BLaER1 (cell line): ENCODE measurements around the gene HTR2C.
"Not testable (repeated sequence)": the region's sequence is repeated elsewhere in the genome, so short reads cannot be mapped to it uniquely, and the experiment has no call there.

Experiments used
- H3K27ac ChIP-seq: shearing (Covaris generic); formaldehyde crosslinking; 2 replicates; pipeline ENCODE4 v1.8.1; 2022
- H3K27me3 ChIP-seq: shearing (Covaris generic); formaldehyde crosslinking; 2 replicates; pipeline ENCODE4 v1.8.1; 2022
- H3K36me3 ChIP-seq: shearing (Covaris generic); formaldehyde crosslinking; 2 replicates; pipeline ENCODE4 v1.8.1; 2022
- H3K4me1 ChIP-seq: shearing (Covaris generic); formaldehyde crosslinking; 2 replicates; pipeline ENCODE4 v1.8.1; 2022
- H3K4me2 ChIP-seq: shearing (Covaris generic); formaldehyde crosslinking; 2 replicates; pipeline ENCODE4 v1.8.1; 2022
- H3K4me3 ChIP-seq: shearing (Covaris generic); formaldehyde crosslinking; 2 replicates; pipeline ENCODE4 v1.8.1; 2022
- H3K9ac ChIP-seq: shearing (Covaris generic); formaldehyde crosslinking; 2 replicates; pipeline ENCODE4 v1.8.1; 2022
- H3K9me3 ChIP-seq: shearing (Covaris generic); formaldehyde crosslinking; 2 replicates; pipeline ENCODE4 v1.8.1; 2022
- H4K20me1 ChIP-seq: shearing (Covaris generic); formaldehyde crosslinking; 2 replicates; pipeline ENCODE4 v1.8.1; 2022
- Cebpa-rat ChIP-seq: shearing (Covaris generic); IDR thresholded peaks from 2 replicates; pipeline ENCODE4 v1.8.1; 2022

HTR2C gene

DNA sequence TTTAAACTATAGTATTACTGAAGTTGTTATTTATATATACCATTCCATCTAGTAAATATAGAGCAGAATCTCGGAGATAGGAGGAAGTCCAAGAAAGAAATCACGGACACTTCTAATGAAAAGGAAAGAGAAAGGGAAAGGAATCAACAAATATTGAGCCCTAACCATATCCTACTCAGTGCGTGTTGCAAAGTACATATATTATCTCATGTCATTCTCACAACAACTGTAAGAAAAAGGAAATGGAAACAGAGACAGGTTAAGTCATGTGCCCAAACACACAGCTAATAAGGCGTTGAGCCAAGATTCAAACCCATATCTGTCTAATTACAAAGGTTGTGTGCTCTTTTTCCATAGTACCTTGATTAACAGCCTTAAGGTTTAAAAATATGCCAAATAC is 16.0 kb downstream of the HTR2C start:
- H3K27me3 ChIP-seq: peaks cover 53% of the 10 kb centered on the region
- no peaks in the 10 kb centered on the region for H3K4me1 ChIP-seq
- H3K27ac ChIP-seq: no peak overlapping the region
- H3K9ac ChIP-seq: no peak overlapping the region
- no peaks in the 10 kb centered on the region for H3K36me3 ChIP-seq
- H3K4me3 ChIP-seq: no peak overlapping the region
- H3K4me2 ChIP-seq: no peak overlapping the region
- no peaks in the 10 kb centered on the region for H4K20me1 ChIP-seq
- no peaks in the 10 kb centered on the region for H3K9me3 ChIP-seq
- no peak for TF ChIP-seq Cebpa-rat

GRCh38 chrX:114606619-114607018 is 22.7 kb downstream of the HTR2C start:
- H3K4me3 ChIP-seq, H3K27ac ChIP-seq, H3K36me3 ChIP-seq, H3K9ac ChIP-seq, H3K4me2 ChIP-seq, H4K20me1 ChIP-seq, H3K9me3 ChIP-seq, H3K4me1 ChIP-seq: not testable (repeated sequence)
- peaks cover 40% of the 10 kb centered on the region for H3K27me3 ChIP-seq

GRCh38 chrX:114611018-114611619 is 27.2 kb downstream of the HTR2C start:
- no peaks in the 10 kb centered on the region for H3K4me1 ChIP-seq
- H3K27me3 ChIP-seq: peaks cover 43% of the 10 kb centered on the region
- H3K9me3 ChIP-seq: no peaks in the 10 kb centered on the region
- no peak overlapping the region for H3K9ac ChIP-seq
- no peaks in the 10 kb centered on the region for H3K36me3 ChIP-seq
- no peak overlapping the region for H3K27ac ChIP-seq
- no peak for TF ChIP-seq Cebpa-rat
- no peak overlapping the region for H3K4me2 ChIP-seq
- no peaks in the 10 kb centered on the region for H4K20me1 ChIP-seq
- H3K4me3 ChIP-seq: no peak overlapping the region

- Histone ChIP-seq H3K27ac (no peak overlapping the region), H3K4me1 (no peaks in the 10 kb centered on the region), H3K9me3 (no peaks in the 10 kb centered on the region), H3K36me3 (no peaks in the 10 kb centered on the region), H4K20me1 (no peaks in the 10 kb centered on the region), H3K4me2 (no peak overlapping the region), H3K9ac (no peak overlapping the region), H3K4me3 (no peak overlapping the region), H3K27me3 (peaks cover 26% of the 10 kb centered on the region)
- TF ChIP-seq Cebpa-rat: no peak
Measured at GRCh38 chrX:114615765-114616164, 31.9 kb downstream of the HTR2C start.

DNA sequence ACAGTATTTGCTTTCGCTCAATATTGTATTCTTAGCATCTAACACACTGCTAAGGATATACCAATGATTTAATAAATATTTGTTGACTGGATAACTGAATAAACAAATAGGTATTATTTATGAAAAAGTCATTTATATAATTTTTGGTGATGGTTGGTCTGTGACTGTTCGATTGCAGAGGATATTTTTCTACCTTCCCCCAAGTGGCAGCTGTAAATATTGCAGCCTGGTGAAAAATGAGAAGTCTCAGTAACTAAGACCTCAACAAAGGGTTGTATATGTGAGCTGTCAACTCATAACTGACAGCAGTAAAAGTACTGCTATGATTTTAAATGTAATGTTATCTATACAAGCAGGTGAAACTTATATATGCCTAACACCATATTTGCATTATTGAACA is 36.0 kb downstream of the HTR2C start:
- Histone ChIP-seq H3K27ac (no peak overlapping the region), H3K4me1 (no peaks in the 10 kb centered on the region), H3K36me3 (no peaks in the 10 kb centered on the region), H3K27me3 (peaks cover 58% of the 10 kb centered on the region), H3K9me3 (no peaks in the 10 kb centered on the region), H4K20me1 (no peaks in the 10 kb centered on the region), H3K4me2 (no peak overlapping the region), H3K9ac (no peak overlapping the region), H3K4me3 (no peak overlapping the region)
- TF ChIP-seq Cebpa-rat: no peak

- Histone ChIP-seq H3K9me3 (no peaks in the 10 kb centered on the region), H3K4me2 (no peak overlapping the region), H3K36me3 (no peaks in the 10 kb centered on the region), H4K20me1 (no peaks in the 10 kb centered on the region), H3K4me3 (no peak overlapping the region), H3K9ac (no peak overlapping the region), H3K27me3 (peaks cover 66% of the 10 kb centered on the region), H3K27ac (no peak overlapping the region), H3K4me1 (no peaks in the 10 kb centered on the region)
- no peak for TF ChIP-seq Cebpa-rat
Measured at GRCh38 chrX:114626323-114626722, 42.4 kb downstream of the HTR2C start.

- Histone ChIP-seq H3K4me2 (no peak overlapping the region), H3K9ac (no peak overlapping the region), H3K9me3 (no peaks in the 10 kb centered on the region), H3K36me3 (no peaks in the 10 kb centered on the region), H4K20me1 (no peaks in the 10 kb centered on the region), H3K4me1 (no peaks in the 10 kb centered on the region), H3K27me3 (peaks cover 52% of the 10 kb centered on the region), H3K27ac (no peak overlapping the region), H3K4me3 (no peak overlapping the region)
- TF ChIP-seq Cebpa-rat: no peak
Measured at GRCh38 chrX:114635986-114636385, 52.1 kb downstream of the HTR2C start.

- H4K20me1 ChIP-seq: no peaks in the 10 kb centered on the region; the same call in 1 of the 2 replicates
- H3K4me1 ChIP-seq: no peaks in the 10 kb centered on the region
- H3K4me2 ChIP-seq: no peak overlapping the region
- no peak overlapping the region for H3K9ac ChIP-seq
- peaks cover 59% of the 10 kb centered on the region for H3K27me3 ChIP-seq
- no peak overlapping the region for H3K27ac ChIP-seq
- no peak for TF ChIP-seq Cebpa-rat
- no peaks in the 10 kb centered on the region for H3K36me3 ChIP-seq
- H3K4me3 ChIP-seq: no peak overlapping the region
- H3K9me3 ChIP-seq: no peaks in the 10 kb centered on the region
Measured at GRCh38 chrX:114650351-114650750, 66.5 kb downstream of the HTR2C start.

DNA sequence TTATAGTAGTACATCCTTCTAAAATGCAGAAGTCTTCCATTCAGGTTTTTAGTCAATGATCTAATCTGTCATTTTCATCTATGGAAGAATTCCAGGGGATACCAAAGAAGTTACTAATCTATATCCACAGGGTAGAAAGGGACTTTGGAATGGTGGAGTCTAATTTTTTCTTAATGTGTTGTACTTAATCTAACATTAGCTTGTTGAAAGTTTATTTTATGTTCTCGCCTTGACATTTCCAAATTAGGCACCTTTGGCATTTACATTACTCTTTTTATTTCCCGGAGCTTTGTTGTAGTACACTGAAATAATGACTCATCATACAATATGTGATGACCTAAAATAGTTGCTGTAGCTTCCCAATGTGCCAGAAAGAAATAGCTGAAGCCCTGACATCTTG is 91.5 kb downstream of the HTR2C start:
- Histone ChIP-seq H3K4me1 (no peaks in the 10 kb centered on the region), H3K4me3 (no peak overlapping the region), H3K9me3 (no peaks in the 10 kb centered on the region), H3K27ac (no peak overlapping the region), H3K27me3 (peaks cover 69% of the 10 kb centered on the region), H4K20me1 (no peaks in the 10 kb centered on the region; the same call in 1 of the 2 replicates), H3K36me3 (no peaks in the 10 kb centered on the region), H3K4me2 (no peak overlapping the region), H3K9ac (no peak overlapping the region)
- TF ChIP-seq Cebpa-rat: no peak

- not testable (repeated sequence) for H3K9me3 ChIP-seq, H3K4me2 ChIP-seq, H3K4me1 ChIP-seq, H3K36me3 ChIP-seq, H3K27ac ChIP-seq, H3K9ac ChIP-seq, H3K4me3 ChIP-seq, H4K20me1 ChIP-seq
- peaks cover 41% of the 10 kb centered on the region for H3K27me3 ChIP-seq
Measured at GRCh38 chrX:114700533-114700932, 116.6 kb downstream of the HTR2C start.

DNA sequence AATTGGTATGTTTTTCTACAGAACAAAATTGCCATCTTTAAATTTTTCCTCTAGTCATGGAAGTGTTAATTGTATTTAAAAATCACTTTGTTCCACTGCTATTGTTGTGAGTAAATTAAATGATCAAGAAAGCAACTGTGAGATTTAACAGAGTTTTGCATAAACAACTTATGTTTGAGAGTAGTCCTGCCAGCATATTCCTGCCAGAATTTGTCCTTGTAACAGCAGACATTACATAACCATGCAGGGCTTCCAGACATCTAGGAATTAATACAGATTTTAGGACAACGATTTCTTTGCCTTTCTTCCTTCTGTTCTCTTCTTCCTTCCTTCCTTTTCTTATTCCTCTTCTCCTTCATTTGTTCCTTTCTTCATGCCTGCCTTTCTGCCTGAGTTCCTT is 125.5 kb downstream of the HTR2C start:
- Histone ChIP-seq H3K4me3 (no peak overlapping the region), H3K4me2 (no peak overlapping the region), H3K9ac (no peak overlapping the region), H3K36me3 (no peaks in the 10 kb centered on the region), H3K9me3 (no peaks in the 10 kb centered on the region), H4K20me1 (no peaks in the 10 kb centered on the region), H3K27ac (no peak overlapping the region), H3K27me3 (peaks cover 52% of the 10 kb centered on the region), H3K4me1 (no peaks in the 10 kb centered on the region)
- no peak for TF ChIP-seq Cebpa-rat
